ENCODE results near the gene SCN4B.

SCN4B gene

DNA sequence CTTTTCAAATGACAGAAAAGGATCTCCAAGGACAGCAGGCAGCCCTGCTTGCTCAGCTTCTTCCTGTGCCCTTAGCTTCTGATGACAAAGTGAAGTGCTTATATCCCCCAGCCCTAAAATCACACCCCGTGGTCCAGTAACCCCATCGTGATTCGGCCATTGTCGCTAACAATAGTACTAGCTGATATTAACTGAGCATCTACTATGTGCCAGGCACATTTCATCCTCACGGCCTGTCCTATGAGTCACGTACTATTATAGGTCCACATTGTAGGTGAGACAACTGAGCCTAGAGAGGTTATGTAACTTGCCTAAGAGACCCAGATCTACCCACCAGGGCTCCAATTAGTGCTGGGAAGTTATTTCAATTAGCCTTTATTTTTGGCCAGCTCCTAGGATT lies 6.1 kb downstream of the SCN4B start:
- TF ChIP-seq, protein P1, sequence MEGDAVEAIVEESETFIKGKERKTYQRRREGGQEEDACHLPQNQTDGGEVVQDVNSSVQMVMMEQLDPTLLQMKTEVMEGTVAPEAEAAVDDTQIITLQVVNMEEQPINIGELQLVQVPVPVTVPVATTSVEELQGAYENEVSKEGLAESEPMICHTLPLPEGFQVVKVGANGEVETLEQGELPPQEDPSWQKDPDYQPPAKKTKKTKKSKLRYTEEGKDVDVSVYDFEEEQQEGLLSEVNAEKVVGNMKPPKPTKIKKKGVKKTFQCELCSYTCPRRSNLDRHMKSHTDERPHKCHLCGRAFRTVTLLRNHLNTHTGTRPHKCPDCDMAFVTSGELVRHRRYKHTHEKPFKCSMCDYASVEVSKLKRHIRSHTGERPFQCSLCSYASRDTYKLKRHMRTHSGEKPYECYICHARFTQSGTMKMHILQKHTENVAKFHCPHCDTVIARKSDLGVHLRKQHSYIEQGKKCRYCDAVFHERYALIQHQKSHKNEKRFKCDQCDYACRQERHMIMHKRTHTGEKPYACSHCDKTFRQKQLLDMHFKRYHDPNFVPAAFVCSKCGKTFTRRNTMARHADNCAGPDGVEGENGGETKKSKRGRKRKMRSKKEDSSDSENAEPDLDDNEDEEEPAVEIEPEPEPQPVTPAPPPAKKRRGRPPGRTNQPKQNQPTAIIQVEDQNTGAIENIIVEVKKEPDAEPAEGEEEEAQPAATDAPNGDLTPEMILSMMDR (IDR thresholded peaks at IDR 0.05): no peak
- Mint-ChIP-seq H3K4me3 (peak overlapping the region; percentile 81), H3K27me3 (ENCODE audit: low read depth, poor library complexity) (peaks cover 98% of the 10 kb centered on the region), H3K4me1 (peaks cover 17% of the 10 kb centered on the region), H3K27ac (no peak overlapping the region), H3K36me3 (ENCODE audit: low read depth) (no peaks in the 10 kb centered on the region), H3K9me3 (no peaks in the 10 kb centered on the region)
- no peak for DNase-seq

DNA sequence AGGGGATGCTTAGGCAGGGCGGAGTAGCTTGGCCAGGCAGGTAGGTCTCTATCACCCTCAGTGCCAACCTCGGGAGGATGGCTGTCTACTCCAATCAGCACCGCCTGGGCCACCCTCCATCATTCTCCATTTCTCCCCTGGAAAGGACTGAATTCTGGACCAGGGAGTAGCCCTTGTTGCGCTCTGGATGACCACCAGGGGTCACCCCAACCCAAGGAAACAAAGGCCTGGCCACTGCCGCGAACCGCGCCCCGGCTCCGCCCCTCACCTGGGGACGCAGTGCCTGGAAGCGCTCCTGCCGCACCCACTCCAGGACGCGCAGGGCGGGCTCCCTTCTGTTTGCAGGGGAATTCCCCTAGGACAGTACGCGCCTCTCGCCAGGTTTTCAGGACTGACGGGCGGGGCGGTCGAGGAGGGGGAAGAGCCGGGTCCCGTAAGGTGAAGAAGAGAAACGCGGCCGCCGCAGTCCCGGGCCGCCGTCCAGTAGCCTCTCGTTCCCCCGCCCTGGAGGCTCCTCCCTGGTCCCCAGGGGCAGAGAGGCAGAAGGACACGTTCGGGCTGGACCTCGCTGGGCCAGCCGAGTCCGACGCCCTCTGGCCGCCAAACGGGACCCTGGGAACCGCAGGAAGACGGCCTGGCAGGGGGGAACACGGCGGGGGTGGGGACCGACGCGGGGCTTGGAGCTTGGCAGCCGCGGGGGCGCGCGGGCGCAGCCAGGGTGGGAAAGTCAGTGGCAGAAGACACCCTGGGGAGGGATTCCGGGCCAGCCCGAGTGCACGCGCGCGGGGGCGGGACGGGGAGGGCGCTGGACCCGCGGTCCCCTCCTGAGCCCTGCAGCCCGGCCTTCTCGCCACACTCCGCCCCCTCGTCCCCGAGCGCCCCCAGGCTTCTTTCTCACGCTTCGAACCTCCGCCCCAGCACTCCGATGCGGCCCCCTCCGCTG lies 7.1 kb downstream of the SCN4B start:
- peak overlapping the region; percentile 83 for H3K4me3 Mint-ChIP-seq
- peak; percentile 93 for DNase-seq
- H3K27ac Mint-ChIP-seq: no peak overlapping the region
- no peaks in the 10 kb centered on the region for H3K9me3 Mint-ChIP-seq
- H3K27me3 Mint-ChIP-seq (ENCODE audit: low read depth, poor library complexity): peaks cover 98% of the 10 kb centered on the region
- H3K36me3 Mint-ChIP-seq (ENCODE audit: low read depth): no peaks in the 10 kb centered on the region
- TF ChIP-seq, protein P1 (IDR thresholded peaks at IDR 0.05): peak; percentile 93
- H3K4me1 Mint-ChIP-seq: peaks cover 17% of the 10 kb centered on the region

DNA sequence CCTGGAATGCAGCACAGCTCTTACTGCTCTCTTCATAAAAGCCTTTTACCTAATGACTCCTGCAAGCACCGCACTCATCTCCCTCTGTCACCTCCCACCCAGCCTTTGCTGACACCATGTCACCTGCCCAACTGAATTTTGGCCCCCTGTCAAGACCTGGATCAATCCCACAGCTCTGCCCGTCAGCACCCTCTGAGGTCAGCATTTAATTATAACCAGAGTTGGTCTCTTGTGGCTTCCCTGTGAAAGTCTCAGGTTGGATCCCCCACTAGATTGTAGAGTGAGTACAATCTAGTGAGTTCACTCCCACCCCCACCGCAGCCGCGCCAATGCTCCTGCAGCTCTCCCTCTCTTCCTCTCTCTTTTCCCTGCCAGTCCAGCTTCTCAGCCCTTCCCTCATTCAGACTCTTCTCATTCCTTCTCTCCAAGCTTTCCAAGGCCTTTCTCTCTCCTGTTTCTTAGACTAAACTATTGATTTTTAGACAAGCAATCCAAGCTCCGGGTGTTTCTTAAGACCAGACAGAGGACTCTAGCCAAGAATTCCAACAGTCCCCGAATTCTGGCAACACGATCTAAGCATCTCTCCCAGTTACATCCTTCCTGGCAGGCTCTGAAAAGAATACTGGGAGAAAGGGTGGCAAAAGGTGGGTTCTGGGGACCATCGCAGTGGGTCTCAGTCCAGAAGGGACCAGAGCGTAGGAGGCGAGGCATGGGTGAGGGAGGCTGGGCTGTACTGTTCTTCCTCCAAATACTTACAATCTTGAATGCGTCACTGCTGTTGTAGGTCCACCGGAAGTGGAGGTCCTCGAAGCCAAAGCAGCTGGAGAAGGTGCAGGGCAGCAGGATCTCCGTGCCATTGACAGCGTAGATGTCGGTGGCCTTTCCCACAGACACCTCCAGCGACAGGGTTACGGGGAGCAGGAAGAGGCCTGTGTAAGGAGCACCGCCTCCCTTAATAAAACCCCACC lies 8.0 kb downstream of the SCN4B start:
- TF ChIP-seq, protein P1 (IDR thresholded peaks at IDR 0.05): no peak
- Mint-ChIP-seq H3K4me3 (no peak overlapping the region), H3K27me3 (ENCODE audit: low read depth, poor library complexity) (peaks cover 98% of the 10 kb centered on the region), H3K27ac (no peak overlapping the region), H3K9me3 (no peaks in the 10 kb centered on the region), H3K4me1 (peaks cover 17% of the 10 kb centered on the region), H3K36me3 (ENCODE audit: low read depth) (no peaks in the 10 kb centered on the region)
- DNase-seq: no peak

DNA sequence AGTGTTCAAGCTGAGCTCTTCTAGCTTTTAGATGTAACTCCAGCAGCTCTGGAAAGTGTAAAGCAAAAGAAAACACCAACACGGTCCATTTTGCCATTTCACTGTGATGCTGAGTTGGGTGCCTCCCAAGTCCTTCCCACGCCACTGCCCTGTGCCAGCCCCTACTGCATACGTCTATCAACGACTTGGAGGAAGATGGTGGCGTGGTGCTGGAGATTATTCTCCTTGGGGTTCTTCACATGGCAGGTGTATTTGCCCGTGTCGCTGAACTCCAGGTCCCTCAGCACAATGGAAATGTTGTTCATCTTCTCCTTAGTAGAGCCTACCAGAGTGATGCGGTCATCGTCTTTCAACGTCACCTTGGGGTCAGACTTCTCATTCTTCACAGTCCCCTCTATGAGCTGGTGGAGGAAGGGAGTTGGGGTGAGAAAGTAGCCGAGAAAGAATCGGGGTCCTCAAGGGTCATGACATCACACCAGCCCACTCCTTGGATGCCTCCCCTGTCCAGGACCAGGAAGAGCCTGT lies 8.9 kb downstream of the SCN4B start:
- H3K4me3 Mint-ChIP-seq: no peak overlapping the region
- no peak for DNase-seq
- H3K4me1 Mint-ChIP-seq: peaks cover 17% of the 10 kb centered on the region
- peaks cover 96% of the 10 kb centered on the region for H3K27me3 Mint-ChIP-seq (ENCODE audit: low read depth, poor library complexity)
- TF ChIP-seq, protein P1 (IDR thresholded peaks at IDR 0.05): no peak
- H3K27ac Mint-ChIP-seq: no peak overlapping the region
- H3K36me3 Mint-ChIP-seq (ENCODE audit: low read depth): no peaks in the 10 kb centered on the region
- H3K9me3 Mint-ChIP-seq: no peaks in the 10 kb centered on the region

DNA sequence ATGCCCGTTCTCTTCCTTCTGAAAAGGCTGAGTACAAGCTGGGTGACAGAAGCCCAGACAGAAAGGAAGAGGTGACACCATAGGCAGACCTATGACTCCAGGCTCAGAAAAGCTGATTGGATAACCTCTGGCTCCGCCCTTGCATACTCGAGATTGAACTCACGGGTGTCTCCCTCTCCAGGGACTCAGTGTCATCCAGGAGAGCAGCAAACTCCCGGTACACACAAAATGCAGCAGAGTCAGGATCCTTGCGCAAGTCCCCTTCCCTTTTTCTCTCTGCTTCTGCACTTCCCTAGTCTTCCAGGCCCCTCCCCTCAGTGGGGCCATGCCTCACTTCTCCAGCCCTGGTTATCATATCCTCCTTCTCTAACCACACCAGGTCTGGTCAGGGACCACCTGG lies 9.8 kb downstream of the SCN4B start:
- H3K4me3 Mint-ChIP-seq: peak overlapping the region; percentile 39

More for the DNA sequence above, 9.8 kb downstream of the SCN4B start:
- TF ChIP-seq, protein P1 (IDR thresholded peaks at IDR 0.05): no peak
- H3K27ac Mint-ChIP-seq: no peak overlapping the region
- H3K27me3 Mint-ChIP-seq (ENCODE audit: low read depth, poor library complexity): peaks cover 91% of the 10 kb centered on the region
- peaks cover 16% of the 10 kb centered on the region for H3K4me1 Mint-ChIP-seq
- no peaks in the 10 kb centered on the region for H3K9me3 Mint-ChIP-seq
- H3K36me3 Mint-ChIP-seq (ENCODE audit: low read depth): no peaks in the 10 kb centered on the region
- DNase-seq: no peak
